Adrenal gland (tissue), 5 donors: Measurements from ENCODE around the gene OOSP1.

Experiments used
- POLR2A ChIP-seq, 2 donors: fragments of 450-650 bp; IDR thresholded peaks; one replicate each; pipeline ENCODE4 v1.6.1; 2017; ENCODE audit warnings: antibody characterized with exemption in 2 of 2, mild to moderate bottlenecking in 2 of 2, moderate library complexity in 1 of 2
- TF ChIP-seq, protein P1 (sequence below), 6 experiments: fragments of 450-650 bp in 4 of 6; fragments of 200-600 bp in 2 of 6; sonication (generic) in 1 of 6; IDR thresholded peaks; 1 replicate in 5 of 6; 2 replicates in 1 of 6; pipeline versions ENCODE4 v1.5.1 to v1.8.0; 2016 to 2021; ENCODE audit warnings: antibody characterized with exemption in 6 of 6, mild to moderate bottlenecking in 2 of 6, moderate library complexity in 1 of 6
- donor health status: DM: no; HTN: no; CAD: no.

DNA sequence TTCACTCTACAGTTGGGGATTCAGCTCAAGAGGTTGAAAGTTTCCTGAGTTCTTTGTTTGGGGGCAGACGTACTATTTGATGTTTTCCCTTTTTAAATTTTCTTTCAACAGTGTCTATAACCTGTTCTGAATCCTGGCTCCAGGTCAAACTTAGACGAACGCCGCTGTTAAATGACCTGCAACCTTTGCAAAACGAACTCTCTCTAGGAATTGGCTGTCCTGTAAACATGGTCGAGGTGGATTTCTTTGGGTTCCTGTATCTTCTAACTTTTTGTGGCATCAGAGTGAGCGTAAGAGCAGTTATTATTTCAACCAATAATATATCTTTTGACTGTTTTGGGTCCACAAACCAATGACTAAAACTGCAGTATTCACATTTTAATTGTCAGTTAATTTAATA is 27.2 kb downstream of the OOSP1 start:
- TF ChIP-seq, protein P1, sequence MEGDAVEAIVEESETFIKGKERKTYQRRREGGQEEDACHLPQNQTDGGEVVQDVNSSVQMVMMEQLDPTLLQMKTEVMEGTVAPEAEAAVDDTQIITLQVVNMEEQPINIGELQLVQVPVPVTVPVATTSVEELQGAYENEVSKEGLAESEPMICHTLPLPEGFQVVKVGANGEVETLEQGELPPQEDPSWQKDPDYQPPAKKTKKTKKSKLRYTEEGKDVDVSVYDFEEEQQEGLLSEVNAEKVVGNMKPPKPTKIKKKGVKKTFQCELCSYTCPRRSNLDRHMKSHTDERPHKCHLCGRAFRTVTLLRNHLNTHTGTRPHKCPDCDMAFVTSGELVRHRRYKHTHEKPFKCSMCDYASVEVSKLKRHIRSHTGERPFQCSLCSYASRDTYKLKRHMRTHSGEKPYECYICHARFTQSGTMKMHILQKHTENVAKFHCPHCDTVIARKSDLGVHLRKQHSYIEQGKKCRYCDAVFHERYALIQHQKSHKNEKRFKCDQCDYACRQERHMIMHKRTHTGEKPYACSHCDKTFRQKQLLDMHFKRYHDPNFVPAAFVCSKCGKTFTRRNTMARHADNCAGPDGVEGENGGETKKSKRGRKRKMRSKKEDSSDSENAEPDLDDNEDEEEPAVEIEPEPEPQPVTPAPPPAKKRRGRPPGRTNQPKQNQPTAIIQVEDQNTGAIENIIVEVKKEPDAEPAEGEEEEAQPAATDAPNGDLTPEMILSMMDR (IDR thresholded peaks at IDR 0.05): no peak
- TF ChIP-seq POLR2A (IDR thresholded peaks at IDR 0.05): no peak
